ENCODE measurements around the gene PADI3. TPM values are rescaled to one million over a fixed set of nuclear protein-coding genes. Genes with fewer than 3 reads are reported as not detected.

Gene PADI3
- total and polyA plus RNA-seq, 2 of the 8 experiments (the other 6 are each of a cell fraction or from before 2014, with no cell fraction given): 0.37 to 0.94 TPM

DNA sequence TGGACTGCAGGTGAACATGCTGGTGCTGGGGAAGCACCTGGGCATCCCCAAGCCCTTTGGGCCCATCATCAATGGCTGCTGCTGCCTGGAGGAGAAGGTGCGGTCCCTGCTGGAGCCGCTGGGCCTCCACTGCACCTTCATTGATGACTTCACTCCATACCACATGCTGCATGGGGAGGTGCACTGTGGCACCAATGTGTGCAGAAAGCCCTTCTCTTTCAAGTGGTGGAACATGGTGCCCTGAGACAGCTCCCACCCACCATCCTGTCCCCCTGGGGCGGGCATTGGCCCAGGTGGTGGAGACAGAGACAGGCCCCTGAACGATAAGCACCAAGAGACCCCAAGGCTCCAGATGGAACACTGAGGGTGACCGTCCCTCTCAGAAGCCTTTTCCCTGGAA is 33.9 kb downstream of the PADI3 start (continued):
- TF ChIP-seq, protein P1, sequence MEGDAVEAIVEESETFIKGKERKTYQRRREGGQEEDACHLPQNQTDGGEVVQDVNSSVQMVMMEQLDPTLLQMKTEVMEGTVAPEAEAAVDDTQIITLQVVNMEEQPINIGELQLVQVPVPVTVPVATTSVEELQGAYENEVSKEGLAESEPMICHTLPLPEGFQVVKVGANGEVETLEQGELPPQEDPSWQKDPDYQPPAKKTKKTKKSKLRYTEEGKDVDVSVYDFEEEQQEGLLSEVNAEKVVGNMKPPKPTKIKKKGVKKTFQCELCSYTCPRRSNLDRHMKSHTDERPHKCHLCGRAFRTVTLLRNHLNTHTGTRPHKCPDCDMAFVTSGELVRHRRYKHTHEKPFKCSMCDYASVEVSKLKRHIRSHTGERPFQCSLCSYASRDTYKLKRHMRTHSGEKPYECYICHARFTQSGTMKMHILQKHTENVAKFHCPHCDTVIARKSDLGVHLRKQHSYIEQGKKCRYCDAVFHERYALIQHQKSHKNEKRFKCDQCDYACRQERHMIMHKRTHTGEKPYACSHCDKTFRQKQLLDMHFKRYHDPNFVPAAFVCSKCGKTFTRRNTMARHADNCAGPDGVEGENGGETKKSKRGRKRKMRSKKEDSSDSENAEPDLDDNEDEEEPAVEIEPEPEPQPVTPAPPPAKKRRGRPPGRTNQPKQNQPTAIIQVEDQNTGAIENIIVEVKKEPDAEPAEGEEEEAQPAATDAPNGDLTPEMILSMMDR (IDR thresholded peaks at IDR 0.05; ENCODE audit: control extremely low read depth in 1 of 3, insufficient read depth in 1 of 3, low read depth in 1 of 3, low read length in 3 of 3): no peak
- TF ChIP-seq JUND (IDR thresholded peaks at IDR 0.05; ENCODE audit: low read length): no peak
- TF ChIP-seq CHD1 (IDR thresholded peaks at IDR 0.05; ENCODE audit: low read depth, low read length): no peak
- TF ChIP-seq ZNF274 (IDR thresholded peaks at IDR 0.05; ENCODE audit: borderline replicate concordance, extremely low read depth, low read length): no peak
- TF ChIP-seq, protein P2, sequence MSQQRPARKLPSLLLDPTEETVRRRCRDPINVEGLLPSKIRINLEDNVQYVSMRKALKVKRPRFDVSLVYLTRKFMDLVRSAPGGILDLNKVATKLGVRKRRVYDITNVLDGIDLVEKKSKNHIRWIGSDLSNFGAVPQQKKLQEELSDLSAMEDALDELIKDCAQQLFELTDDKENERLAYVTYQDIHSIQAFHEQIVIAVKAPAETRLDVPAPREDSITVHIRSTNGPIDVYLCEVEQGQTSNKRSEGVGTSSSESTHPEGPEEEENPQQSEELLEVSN (IDR thresholded peaks at IDR 0.05): no peak
- TF ChIP-seq, protein P3, sequence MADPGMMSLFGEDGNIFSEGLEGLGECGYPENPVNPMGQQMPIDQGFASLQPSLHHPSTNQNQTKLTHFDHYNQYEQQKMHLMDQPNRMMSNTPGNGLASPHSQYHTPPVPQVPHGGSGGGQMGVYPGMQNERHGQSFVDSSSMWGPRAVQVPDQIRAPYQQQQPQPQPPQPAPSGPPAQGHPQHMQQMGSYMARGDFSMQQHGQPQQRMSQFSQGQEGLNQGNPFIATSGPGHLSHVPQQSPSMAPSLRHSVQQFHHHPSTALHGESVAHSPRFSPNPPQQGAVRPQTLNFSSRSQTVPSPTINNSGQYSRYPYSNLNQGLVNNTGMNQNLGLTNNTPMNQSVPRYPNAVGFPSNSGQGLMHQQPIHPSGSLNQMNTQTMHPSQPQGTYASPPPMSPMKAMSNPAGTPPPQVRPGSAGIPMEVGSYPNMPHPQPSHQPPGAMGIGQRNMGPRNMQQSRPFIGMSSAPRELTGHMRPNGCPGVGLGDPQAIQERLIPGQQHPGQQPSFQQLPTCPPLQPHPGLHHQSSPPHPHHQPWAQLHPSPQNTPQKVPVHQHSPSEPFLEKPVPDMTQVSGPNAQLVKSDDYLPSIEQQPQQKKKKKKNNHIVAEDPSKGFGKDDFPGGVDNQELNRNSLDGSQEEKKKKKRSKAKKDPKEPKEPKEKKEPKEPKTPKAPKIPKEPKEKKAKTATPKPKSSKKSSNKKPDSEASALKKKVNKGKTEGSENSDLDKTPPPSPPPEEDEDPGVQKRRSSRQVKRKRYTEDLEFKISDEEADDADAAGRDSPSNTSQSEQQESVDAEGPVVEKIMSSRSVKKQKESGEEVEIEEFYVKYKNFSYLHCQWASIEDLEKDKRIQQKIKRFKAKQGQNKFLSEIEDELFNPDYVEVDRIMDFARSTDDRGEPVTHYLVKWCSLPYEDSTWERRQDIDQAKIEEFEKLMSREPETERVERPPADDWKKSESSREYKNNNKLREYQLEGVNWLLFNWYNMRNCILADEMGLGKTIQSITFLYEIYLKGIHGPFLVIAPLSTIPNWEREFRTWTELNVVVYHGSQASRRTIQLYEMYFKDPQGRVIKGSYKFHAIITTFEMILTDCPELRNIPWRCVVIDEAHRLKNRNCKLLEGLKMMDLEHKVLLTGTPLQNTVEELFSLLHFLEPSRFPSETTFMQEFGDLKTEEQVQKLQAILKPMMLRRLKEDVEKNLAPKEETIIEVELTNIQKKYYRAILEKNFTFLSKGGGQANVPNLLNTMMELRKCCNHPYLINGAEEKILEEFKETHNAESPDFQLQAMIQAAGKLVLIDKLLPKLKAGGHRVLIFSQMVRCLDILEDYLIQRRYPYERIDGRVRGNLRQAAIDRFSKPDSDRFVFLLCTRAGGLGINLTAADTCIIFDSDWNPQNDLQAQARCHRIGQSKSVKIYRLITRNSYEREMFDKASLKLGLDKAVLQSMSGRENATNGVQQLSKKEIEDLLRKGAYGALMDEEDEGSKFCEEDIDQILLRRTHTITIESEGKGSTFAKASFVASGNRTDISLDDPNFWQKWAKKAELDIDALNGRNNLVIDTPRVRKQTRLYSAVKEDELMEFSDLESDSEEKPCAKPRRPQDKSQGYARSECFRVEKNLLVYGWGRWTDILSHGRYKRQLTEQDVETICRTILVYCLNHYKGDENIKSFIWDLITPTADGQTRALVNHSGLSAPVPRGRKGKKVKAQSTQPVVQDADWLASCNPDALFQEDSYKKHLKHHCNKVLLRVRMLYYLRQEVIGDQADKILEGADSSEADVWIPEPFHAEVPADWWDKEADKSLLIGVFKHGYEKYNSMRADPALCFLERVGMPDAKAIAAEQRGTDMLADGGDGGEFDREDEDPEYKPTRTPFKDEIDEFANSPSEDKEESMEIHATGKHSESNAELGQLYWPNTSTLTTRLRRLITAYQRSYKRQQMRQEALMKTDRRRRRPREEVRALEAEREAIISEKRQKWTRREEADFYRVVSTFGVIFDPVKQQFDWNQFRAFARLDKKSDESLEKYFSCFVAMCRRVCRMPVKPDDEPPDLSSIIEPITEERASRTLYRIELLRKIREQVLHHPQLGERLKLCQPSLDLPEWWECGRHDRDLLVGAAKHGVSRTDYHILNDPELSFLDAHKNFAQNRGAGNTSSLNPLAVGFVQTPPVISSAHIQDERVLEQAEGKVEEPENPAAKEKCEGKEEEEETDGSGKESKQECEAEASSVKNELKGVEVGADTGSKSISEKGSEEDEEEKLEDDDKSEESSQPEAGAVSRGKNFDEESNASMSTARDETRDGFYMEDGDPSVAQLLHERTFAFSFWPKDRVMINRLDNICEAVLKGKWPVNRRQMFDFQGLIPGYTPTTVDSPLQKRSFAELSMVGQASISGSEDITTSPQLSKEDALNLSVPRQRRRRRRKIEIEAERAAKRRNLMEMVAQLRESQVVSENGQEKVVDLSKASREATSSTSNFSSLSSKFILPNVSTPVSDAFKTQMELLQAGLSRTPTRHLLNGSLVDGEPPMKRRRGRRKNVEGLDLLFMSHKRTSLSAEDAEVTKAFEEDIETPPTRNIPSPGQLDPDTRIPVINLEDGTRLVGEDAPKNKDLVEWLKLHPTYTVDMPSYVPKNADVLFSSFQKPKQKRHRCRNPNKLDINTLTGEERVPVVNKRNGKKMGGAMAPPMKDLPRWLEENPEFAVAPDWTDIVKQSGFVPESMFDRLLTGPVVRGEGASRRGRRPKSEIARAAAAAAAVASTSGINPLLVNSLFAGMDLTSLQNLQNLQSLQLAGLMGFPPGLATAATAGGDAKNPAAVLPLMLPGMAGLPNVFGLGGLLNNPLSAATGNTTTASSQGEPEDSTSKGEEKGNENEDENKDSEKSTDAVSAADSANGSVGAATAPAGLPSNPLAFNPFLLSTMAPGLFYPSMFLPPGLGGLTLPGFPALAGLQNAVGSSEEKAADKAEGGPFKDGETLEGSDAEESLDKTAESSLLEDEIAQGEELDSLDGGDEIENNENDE (IDR thresholded peaks at IDR 0.05; ENCODE audit: insufficient replicate concordance, low read length): no peak
- no peak for TF ChIP-seq RAD21 (IDR thresholded peaks at IDR 0.05 in 1 of 2, conservative IDR thresholded peaks at IDR 0.05 in 1 of 2; ENCODE audit: low read depth in 2 of 2, low read length in 2 of 2)

Measured in H1 (cell line).